K562 (cell line): ENCODE measurements around the gene SLC2A8. TPM values are rescaled to one million over a fixed set of nuclear protein-coding genes. Genes with fewer than 3 reads are reported as not detected.
A peak's percentile ranks its signal among the peaks of the same experiment; 100 is the strongest.

Experiments
- BCOR ChIP-seq: fragments of 450-650 bp; IDR thresholded peaks from 2 replicates; pipeline ENCODE4 v1.6.1; 2016
- DNMT1 ChIP-seq: fragments of 450-650 bp; IDR thresholded peaks from 2 replicates; pipeline ENCODE4 v1.6.1; 2016; ENCODE audit warnings: antibody characterized with exemption, mild to moderate bottlenecking
- DPF2 ChIP-seq: fragments of 450-650 bp; IDR thresholded peaks from 2 replicates; pipeline ENCODE4 v1.6.1; 2016
- ELF4 ChIP-seq: fragments of 450-650 bp; formaldehyde crosslinking; IDR thresholded peaks from 2 replicates; pipeline ENCODE4 v1.4.0; 2022; ENCODE audit warnings: missing genetic modification characterization
- ELK3 ChIP-seq: fragments of 450-650 bp; formaldehyde crosslinking; IDR thresholded peaks from 2 replicates; pipeline ENCODE4 v1.4.0; 2020; ENCODE audit warnings: mild to moderate bottlenecking
- EP400 ChIP-seq: fragments of 450-650 bp; IDR thresholded peaks from 2 replicates; pipeline ENCODE4 v1.6.1; 2017; ENCODE audit warnings: antibody characterized with exemption, mild to moderate bottlenecking, moderate library complexity
- FOSL1 ChIP-seq: fragments of 200-800 bp; sonication (Bioruptor generic); conservative IDR thresholded peaks from 2 replicates; pipeline ENCODE4 v1.6.1; 2016; ENCODE audit warnings: missing genetic modification characterization, missing compliant biosample characterization
- HINFP ChIP-seq: fragments of 450-650 bp; conservative IDR thresholded peaks from 2 replicates; pipeline ENCODE4 v1.6.1; 2016; ENCODE audit warnings: missing genetic modification characterization, low read depth, mild to moderate bottlenecking, control low read depth, missing compliant biosample characterization
- HNRNPUL1 ChIP-seq: fragments of 200-400 bp; formaldehyde crosslinking; IDR thresholded peaks from 2 replicates; pipeline ENCODE4 v1.6.1; 2017; ENCODE audit warnings: low read length
- MAFK ChIP-seq: IDR thresholded peaks from 2 replicates; pipeline ENCODE4 v1.6.1; 2011; ENCODE audit warnings: low read length, improper control_type of control experiment
- MCM7 ChIP-seq, 2 experiments: fragments of 450-650 bp; IDR thresholded peaks; 2 replicates each; pipeline ENCODE4 v1.6.1; 2016 to 2018
- RBM15 ChIP-seq: fragments of 200-400 bp; formaldehyde crosslinking; IDR thresholded peaks from 2 replicates; pipeline ENCODE4 v1.6.1; 2018; ENCODE audit warnings: mild to moderate bottlenecking, low read length, moderate library complexity; ENCODE audit not compliant: insufficient read depth
- RREB1 ChIP-seq: fragments of 250-450 bp; sonication (Bioruptor Pico); IDR thresholded peaks from 2 replicates; pipeline ENCODE4 v1.4.0; 2020
- SMARCA5 ChIP-seq: fragments of 450-650 bp; IDR thresholded peaks from 2 replicates; pipeline ENCODE4 v1.6.1; 2016
- TCF15 ChIP-seq: fragments of 250-450 bp; sonication (Bioruptor Pico); IDR thresholded peaks from 2 replicates; pipeline ENCODE4 v1.8.0; 2022; ENCODE audit warnings: moderate library complexity, mild to moderate bottlenecking, inconsistent platforms
- TFE3 ChIP-seq: fragments of 450-650 bp; formaldehyde crosslinking; IDR thresholded peaks from 2 replicates; pipeline ENCODE4 v1.4.0; 2020; ENCODE audit warnings: mild to moderate bottlenecking, mixed read lengths
- TGIF2 ChIP-seq: sonication (generic); formaldehyde crosslinking; IDR thresholded peaks from 2 replicates; pipeline ENCODE4 v1.8.1; 2022; ENCODE audit warnings: mild to moderate bottlenecking, missing genetic modification reagents, moderate library complexity
- TRIM28 ChIP-seq: fragments of 450-650 bp; IDR thresholded peaks from 2 replicates; pipeline ENCODE4 v1.6.1; 2017
- ZC3H11A ChIP-seq: IDR thresholded peaks from 2 replicates; pipeline ENCODE4 v1.6.1; 2012; ENCODE audit warnings: low read depth, low read length, improper control_type of control experiment
- ZNF780A ChIP-seq: fragments of 250-450 bp; sonication (Bioruptor Pico); IDR thresholded peaks from 2 replicates; pipeline ENCODE4 v1.5.0; 2021; ENCODE audit warnings: mild to moderate bottlenecking
- polyA plus RNA-seq, 8 experiments: library from polyadenylated mRNA; depleted of rRNA in 4 of 8; stranded (reverse) in 5 of 8; unstranded in 3 of 8; fragments of >200 nt; fragmentation: Nextera tagmentation in 2 of 8; fragmentation: Illumina TruSeq in 1 of 8; extraction: Ambion mirVana in 2 of 8; extraction: Trizol in 1 of 8; gene quantifications; 2 replicates each; pipeline versions ENCODE4 v1.2.1 to v1.2.3, GENCODE V29; 2011 to 2014; ENCODE audit warnings: inconsistent platforms in 1 of 8, missing spikeins in 1 of 8
- total RNA-seq, 7 experiments: library from RNA; depleted of rRNA in 6 of 7; stranded (reverse); fragments of >200 nt in 6 of 7; fragmentation: Illumina TruSeq in 2 of 7; extraction: Trizol in 2 of 7; gene quantifications; 2 replicates each; pipeline versions ENCODE4 v1.2.1 to v1.2.3, GENCODE V29; 2011 to 2021; ENCODE audit warnings: low replicate concordance in 1 of 7

Gene SLC2A8
- total and polyA plus RNA-seq, 9 of the 15 experiments (the other 6 are each of a cell fraction or from before 2014, with no cell fraction given), result 0.13 to 12.9 (median 5.2) TPM

- TF ChIP-seq RBM15, result no peak
- TF ChIP-seq FOSL1 (tag), result no peak
- no peak for TF ChIP-seq TRIM28
- no peak for TF ChIP-seq MCM7 (IDR thresholded peaks at IDR 0.05)
- no peak for TF ChIP-seq TFE3
- TF ChIP-seq BCOR, result 0 out of 2 replicates have a peak, but pooled peaks have one; percentile 13
- no peak for TF ChIP-seq TCF15
- TF ChIP-seq HNRNPUL1, result no peak
- TF ChIP-seq ZC3H11A, result no peak
- no peak for TF ChIP-seq MAFK
- TF ChIP-seq HINFP (tag), result no peak
- TF ChIP-seq ELK3 (CRISPR knock-in tag), result no peak
- no peak for TF ChIP-seq SMARCA5
- TF ChIP-seq TGIF2 (CRISPR knock-in tag), result no peak
- no peak for TF ChIP-seq EP400
- TF ChIP-seq DPF2, result no peak
- no peak for TF ChIP-seq DNMT1
- no peak for TF ChIP-seq ELF4 (CRISPR knock-in tag)
- no peak for TF ChIP-seq ZNF780A (CRISPR knock-in tag)
- no peak for TF ChIP-seq RREB1 (CRISPR knock-in tag)
Measured at GRCh38 chr9:127445851-127446712, 49.1 kb downstream of the SLC2A8 start (continued).
